ENCODE measurements around the gene TP63.

Gene TP63

DNA sequence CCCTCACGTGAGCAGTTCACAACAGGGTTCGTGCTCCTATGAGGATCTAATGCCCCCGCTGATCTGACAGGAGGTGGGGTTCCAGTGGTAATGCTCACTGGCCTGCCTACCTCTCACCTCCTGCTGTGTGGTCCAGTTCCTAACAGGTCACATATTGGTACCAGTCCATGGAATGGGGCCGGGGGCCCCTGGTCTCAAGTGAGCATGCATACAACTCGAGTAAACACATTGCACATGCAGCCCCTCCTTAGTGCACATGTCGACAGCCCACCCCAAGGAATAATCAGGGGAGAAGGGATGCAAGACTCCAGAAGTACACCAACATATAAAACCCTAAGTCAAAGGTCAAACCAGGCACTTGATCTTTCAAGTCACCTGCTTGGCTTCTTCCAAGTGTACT lies 127.0 kb downstream of the TP63 start:
- TF ChIP-seq, protein P1, sequence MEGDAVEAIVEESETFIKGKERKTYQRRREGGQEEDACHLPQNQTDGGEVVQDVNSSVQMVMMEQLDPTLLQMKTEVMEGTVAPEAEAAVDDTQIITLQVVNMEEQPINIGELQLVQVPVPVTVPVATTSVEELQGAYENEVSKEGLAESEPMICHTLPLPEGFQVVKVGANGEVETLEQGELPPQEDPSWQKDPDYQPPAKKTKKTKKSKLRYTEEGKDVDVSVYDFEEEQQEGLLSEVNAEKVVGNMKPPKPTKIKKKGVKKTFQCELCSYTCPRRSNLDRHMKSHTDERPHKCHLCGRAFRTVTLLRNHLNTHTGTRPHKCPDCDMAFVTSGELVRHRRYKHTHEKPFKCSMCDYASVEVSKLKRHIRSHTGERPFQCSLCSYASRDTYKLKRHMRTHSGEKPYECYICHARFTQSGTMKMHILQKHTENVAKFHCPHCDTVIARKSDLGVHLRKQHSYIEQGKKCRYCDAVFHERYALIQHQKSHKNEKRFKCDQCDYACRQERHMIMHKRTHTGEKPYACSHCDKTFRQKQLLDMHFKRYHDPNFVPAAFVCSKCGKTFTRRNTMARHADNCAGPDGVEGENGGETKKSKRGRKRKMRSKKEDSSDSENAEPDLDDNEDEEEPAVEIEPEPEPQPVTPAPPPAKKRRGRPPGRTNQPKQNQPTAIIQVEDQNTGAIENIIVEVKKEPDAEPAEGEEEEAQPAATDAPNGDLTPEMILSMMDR (IDR thresholded peaks at IDR 0.05; ENCODE audit: low read length, missing control alignments) = no peak
- DNase-seq (ENCODE audit: low read depth) = no peak

DNA sequence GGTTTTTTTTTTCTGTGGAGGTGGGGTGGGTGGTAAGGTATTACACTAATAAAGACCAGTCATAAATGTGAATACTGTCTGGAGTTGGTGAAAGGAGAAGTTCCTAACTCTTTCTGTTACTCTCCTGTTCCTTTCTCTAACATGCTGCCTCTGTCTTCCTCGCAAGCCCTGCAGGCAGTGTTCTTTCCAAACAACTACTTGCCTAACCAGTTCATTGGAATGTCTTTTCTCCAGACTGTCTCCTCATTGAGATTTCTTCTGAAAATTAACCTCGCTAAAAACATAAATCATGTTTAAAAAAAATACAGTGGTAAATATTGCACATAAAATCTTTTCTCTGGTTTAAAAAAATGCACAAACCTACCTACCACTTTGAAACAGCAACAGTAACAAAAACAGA lies 135.2 kb downstream of the TP63 start:
- TF ChIP-seq, protein P1 (IDR thresholded peaks at IDR 0.05; ENCODE audit: low read length, missing control alignments) = no peak
- no peak for DNase-seq (ENCODE audit: low read depth)
- no peak overlapping the region for H3K4me3 ChIP-seq (replicated peaks; ENCODE audit: low read depth, low read length)

More for the DNA sequence above, 127.0 kb downstream of the TP63 start:
- H3K4me3 ChIP-seq (replicated peaks; ENCODE audit: low read depth, low read length) = no peak overlapping the region

DNA sequence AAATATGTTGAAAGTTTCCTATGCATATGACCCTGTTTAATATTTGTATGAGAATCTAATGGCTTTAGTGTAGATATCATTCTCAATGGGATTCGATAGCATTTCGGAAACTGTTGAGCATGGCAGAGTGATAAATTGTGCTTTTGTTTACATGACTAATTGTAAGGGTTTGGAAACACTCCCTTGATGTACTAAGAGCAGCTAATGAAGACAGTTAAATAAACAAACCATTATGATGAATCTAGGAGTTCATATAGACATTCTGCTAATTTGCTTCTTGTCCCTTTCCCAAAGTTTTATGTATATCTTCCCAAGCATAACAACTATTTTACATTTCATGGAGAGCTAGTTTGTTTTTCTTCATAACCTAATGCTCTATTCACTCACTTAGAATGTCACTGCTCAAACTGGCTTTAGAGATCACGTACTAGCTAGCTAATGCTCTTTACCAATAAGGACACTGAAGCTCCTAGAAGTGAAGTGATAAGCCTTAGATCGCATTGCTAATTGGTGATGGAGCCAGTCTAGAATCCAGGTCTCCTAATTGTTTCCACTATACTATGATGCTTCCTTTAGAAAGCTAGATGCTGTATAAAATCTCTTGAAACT lies 140.8 kb downstream of the TP63 start:
- no peak overlapping the region for H3K4me3 ChIP-seq (replicated peaks; ENCODE audit: low read depth, low read length)
- DNase-seq (ENCODE audit: low read depth) = no peak
- TF ChIP-seq, protein P1 (IDR thresholded peaks at IDR 0.05; ENCODE audit: low read length, missing control alignments) = no peak

DNA sequence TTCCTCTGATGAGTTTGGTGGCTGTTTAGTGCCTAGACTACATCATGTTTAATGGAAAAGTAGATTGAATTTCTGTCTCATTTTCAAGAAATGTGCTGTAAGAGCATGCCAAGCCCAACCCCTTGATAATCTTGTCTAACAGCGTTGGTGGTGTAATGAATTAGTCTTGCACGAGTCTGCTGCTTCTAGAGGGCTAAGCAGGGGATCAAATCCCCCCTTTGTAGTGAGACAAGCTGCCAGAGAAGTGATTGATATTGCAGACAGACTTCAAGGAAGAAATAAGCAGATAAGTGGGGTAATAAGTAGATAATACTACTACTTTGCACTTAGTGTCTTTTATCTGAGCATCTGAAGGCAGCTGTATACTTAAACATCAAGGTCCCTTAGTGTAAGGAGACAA lies 141.4 kb downstream of the TP63 start:
- H3K4me3 ChIP-seq (replicated peaks; ENCODE audit: low read depth, low read length) = no peak overlapping the region
- TF ChIP-seq, protein P1 (IDR thresholded peaks at IDR 0.05; ENCODE audit: low read length, missing control alignments) = no peak
- DNase-seq (ENCODE audit: low read depth) = peak; percentile 10

DNA sequence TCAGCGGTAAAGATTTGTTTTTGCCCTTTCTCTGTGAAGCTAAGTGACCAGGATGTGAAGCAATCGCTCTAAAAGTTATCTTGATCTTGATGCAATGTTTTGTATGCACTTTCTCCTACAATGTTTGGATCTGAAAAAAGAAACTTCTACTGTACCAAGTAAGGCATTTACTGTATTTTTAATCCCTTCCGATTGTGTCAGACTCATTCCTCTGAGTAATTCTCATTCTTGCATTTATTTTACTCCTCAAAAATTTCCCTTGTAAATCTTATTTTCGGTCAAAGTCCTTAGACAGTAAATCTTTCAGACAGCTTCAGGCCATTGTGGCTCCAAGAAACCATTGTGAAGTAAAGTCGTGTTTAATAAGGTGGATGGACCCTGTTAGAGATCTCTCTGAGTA lies 141.9 kb downstream of the TP63 start:
- DNase-seq (ENCODE audit: low read depth) = peak; percentile 43
- TF ChIP-seq, protein P1 (IDR thresholded peaks at IDR 0.05; ENCODE audit: low read length, missing control alignments) = no peak
- no peak overlapping the region for H3K4me3 ChIP-seq (replicated peaks; ENCODE audit: low read depth, low read length)

DNA sequence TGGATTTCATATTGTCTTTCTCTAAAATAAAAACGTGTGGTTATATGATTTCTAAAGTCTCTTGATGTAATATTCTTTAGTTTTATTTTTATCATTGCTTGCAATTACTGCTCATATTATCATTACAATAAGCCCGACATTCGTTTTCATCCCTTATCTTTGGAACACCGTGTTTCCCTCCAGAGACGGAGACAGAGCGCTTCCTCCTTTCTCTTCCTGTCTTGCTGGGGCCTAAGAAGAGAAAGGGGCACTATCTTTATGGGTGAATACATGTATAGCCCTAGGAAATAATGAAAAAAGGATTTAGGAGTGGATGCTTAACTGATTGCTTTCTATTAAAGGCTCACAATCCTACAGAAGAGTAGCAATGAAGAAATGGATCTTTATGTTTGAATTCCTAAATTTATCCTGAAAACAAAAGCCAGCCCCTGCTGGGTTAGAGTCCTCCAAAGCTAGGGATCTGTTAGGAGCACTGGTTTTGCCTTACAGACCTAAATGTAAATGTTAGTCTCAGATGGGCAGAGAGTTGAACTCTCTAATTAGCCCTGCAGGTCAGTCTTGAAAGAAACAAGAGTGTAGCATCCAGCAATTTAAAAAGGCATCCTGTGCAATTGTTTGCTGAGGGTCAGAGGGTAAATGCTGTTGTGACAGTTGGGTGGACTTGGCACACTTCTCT lies 145.1 kb downstream of the TP63 start:
- no peak overlapping the region for H3K4me3 ChIP-seq (replicated peaks; ENCODE audit: low read depth, low read length)
- TF ChIP-seq, protein P1 (IDR thresholded peaks at IDR 0.05; ENCODE audit: low read length, missing control alignments) = no peak
- no peak for DNase-seq (ENCODE audit: low read depth)

Data from fibroblast of pulmonary artery (primary cell).